H1 (cell line): ENCODE results near the gene BARHL1.

Experiments
- CBX5 ChIP-seq: fragments of 300-800, 300-1000 bp; sonication (generic); IDR thresholded peaks from 2 replicates; pipeline ENCODE4 v1.7.1; 2016; ENCODE audit warnings: antibody characterized with exemption, low read length, low read depth
- CEBPB ChIP-seq: IDR thresholded peaks from 2 replicates; pipeline ENCODE4 v1.6.1; 2012; ENCODE audit warnings: low read depth, low read length
- CTCF ChIP-seq, 3 experiments: IDR thresholded peaks; 1 replicate in 2 of 3; 2 replicates in 1 of 3; pipeline versions ENCODE4 v1.5.1 to v1.6.1; 2011; ENCODE audit warnings: low read length in 3 of 3, mild to moderate bottlenecking in 3 of 3, inconsistent platforms in 2 of 3, low read depth in 1 of 3, moderate library complexity in 1 of 3; ENCODE audit not compliant: insufficient read depth in 1 of 3; ENCODE audit errors: control extremely low read depth in 1 of 3
- EP300 ChIP-seq, 2 experiments: IDR thresholded peaks; 1 replicate in 1 of 2; 2 replicates in 1 of 2; pipeline ENCODE4 v1.6.1; 2011 to 2012; ENCODE audit warnings: low read depth in 2 of 2, low read length in 2 of 2, mild to moderate bottlenecking in 2 of 2, borderline replicate concordance in 1 of 2, inconsistent platforms in 1 of 2, moderate library complexity in 1 of 2
- SP1 ChIP-seq: IDR thresholded peaks from 2 replicates; pipeline ENCODE4 v1.6.1; 2011; ENCODE audit warnings: low read depth, low read length
- YY1 ChIP-seq: IDR thresholded peaks from 2 replicates; pipeline ENCODE4 v1.6.1; 2011; ENCODE audit warnings: low read depth, mild to moderate bottlenecking, low read length

GRCh38 chr9:132541051-132541450, 41.4 kb upstream of the BARHL1 start:
- TF ChIP-seq YY1 = no peak
- no peak for TF ChIP-seq CEBPB
- no peak for TF ChIP-seq CBX5
- TF ChIP-seq CTCF (IDR thresholded peaks at IDR 0.05; ENCODE audit: control extremely low read depth in 1 of 3, insufficient read depth in 1 of 3, low read depth in 1 of 3, low read length in 3 of 3) = no peak
- TF ChIP-seq EP300 (IDR thresholded peaks at IDR 0.05; ENCODE audit: borderline replicate concordance in 1 of 2, low read depth in 2 of 2, low read length in 2 of 2) = no peak
- TF ChIP-seq SP1 = no peak
